Endothelial cell of umbilical vein (primary cell): Measurements from ENCODE around the gene CAPN5. TPM values are rescaled to one million over a fixed set of nuclear protein-coding genes. Genes with fewer than 3 reads are reported as not detected.

Source experiments
- BruUV-seq: library from RNA; stranded (reverse); fragments of 400-500 nt; replicated peaks from 2 replicates; lab custom pipeline; 2021; lab: Mats Ljungman, UMichigan
- CTCF ChIA-PET: fragments of 300-600, 350-600 bp; sonication (Branson Sonifier 250); formaldehyde crosslinking; loops from one replicate; lab custom pipeline; 2021; ENCODE audit warnings: antibody characterized with exemption, inconsistent platforms; lab: Charles Lee
- POLR2A ChIA-PET: fragments of 300-600, 350-600 bp; sonication (Branson Sonifier 250); formaldehyde crosslinking; loops from one replicate; lab custom pipeline; 2021; ENCODE audit warnings: antibody characterized with exemption, inconsistent platforms; lab: Charles Lee
- DNase-seq: peaks from one replicate; pipeline ENCODE4 v3.0.0-alpha.2; 2011; ENCODE audit warnings: low read depth, low spot score
- FAIRE-seq: peaks from 2 replicates; lab custom pipeline; 2011; peaks lifted over from hg19 to GRCh38; lab: Jason Lieb, UNC
- H2AFZ ChIP-seq: 2 replicates; pipeline ENCODE4 v1.6.0; 2012; ENCODE audit warnings: low read depth, low read length, control low read depth, inconsistent platforms
- H3K27ac ChIP-seq: 2 replicates; pipeline ENCODE4 v1.5.1; 2011; ENCODE audit warnings: low read depth, mild to moderate bottlenecking, control low read depth, low read length, moderate library complexity; ENCODE audit not compliant: insufficient read depth
- H3K27me3 ChIP-seq, 2 experiments: 2 replicates each; pipeline versions ENCODE4 v1.6.0 to v1.6.1; 2011; ENCODE audit warnings: low read length in 2 of 2, mixed read lengths in 1 of 2; ENCODE audit not compliant: control insufficient read depth in 2 of 2, insufficient read depth in 2 of 2
- H3K36me3 ChIP-seq, 2 experiments: 2 replicates in 1 of 2; 3 replicates in 1 of 2; pipeline ENCODE4 v1.5.1; 2011; ENCODE audit warnings: low read length in 2 of 2, mild to moderate bottlenecking in 1 of 2, moderate library complexity in 1 of 2; ENCODE audit not compliant: control insufficient read depth in 2 of 2, insufficient read depth in 2 of 2; ENCODE audit errors: extremely low read depth in 1 of 2
- H3K4me1 ChIP-seq: 3 replicates; pipeline ENCODE4 v1.5.1; 2011; ENCODE audit warnings: mild to moderate bottlenecking, low read length; ENCODE audit not compliant: control insufficient read depth, insufficient read depth; ENCODE audit errors: extremely low read depth
- H3K4me2 ChIP-seq: 2 replicates; pipeline ENCODE4 v1.6.1; 2011; ENCODE audit warnings: low read length, control low read depth, mixed read lengths; ENCODE audit not compliant: insufficient read depth
- H3K4me3 ChIP-seq, 3 experiments: fragments of 200-600 bp in 1 of 3; sonication (generic), shearing (Covaris generic) in 1 of 3; replicated peaks in 1 of 3; 2 replicates each; pipeline ENCODE4 v1.5.1; 2011 to 2016; ENCODE audit warnings: control low read depth in 3 of 3, low read length in 3 of 3, mild to moderate bottlenecking in 2 of 3, inconsistent platforms in 1 of 3, low read depth in 1 of 3, moderate library complexity in 1 of 3; ENCODE audit not compliant: insufficient read depth in 1 of 3
- H3K79me2 ChIP-seq: 2 replicates; pipeline ENCODE4 v1.6.0; 2012; ENCODE audit warnings: low read length, inconsistent platforms; ENCODE audit not compliant: control insufficient read depth, insufficient read depth
- H3K9ac ChIP-seq: replicated peaks from 2 replicates; pipeline ENCODE3; 2011; ENCODE audit warnings: low read length, control low read depth; ENCODE audit not compliant: insufficient read depth; ENCODE audit errors: extremely low read depth
- H3K9me1 ChIP-seq: replicated peaks from 3 replicates; pipeline ENCODE4 v1.6.0; 2011; ENCODE audit warnings: mild to moderate bottlenecking, low read length; ENCODE audit not compliant: control insufficient read depth, insufficient read depth; ENCODE audit errors: extremely low read depth
- H3K9me3 ChIP-seq: replicated peaks from 2 replicates; pipeline ENCODE4 v1.5.1; 2012; ENCODE audit warnings: low read length, inconsistent platforms; ENCODE audit not compliant: control insufficient read depth, insufficient read depth
- H4K20me1 ChIP-seq: replicated peaks from 2 replicates; pipeline ENCODE3; 2011; ENCODE audit warnings: mild to moderate bottlenecking, low read length; ENCODE audit not compliant: control insufficient read depth, insufficient read depth; ENCODE audit errors: extremely low read depth
- EZH2 ChIP-seq: IDR thresholded peaks from 2 replicates; pipeline ENCODE4 v1.6.1; 2012; ENCODE audit warnings: borderline replicate concordance, low read depth, mild to moderate bottlenecking, moderate library complexity, low read length, inconsistent platforms; ENCODE audit not compliant: severe bottlenecking
- FOS ChIP-seq: IDR thresholded peaks from 2 replicates; pipeline ENCODE4 v1.6.1; 2011; ENCODE audit warnings: mild to moderate bottlenecking, low read length, moderate library complexity, borderline replicate concordance; ENCODE audit not compliant: insufficient read depth
- GATA2 ChIP-seq: IDR thresholded peaks from 2 replicates; pipeline ENCODE4 v1.7.0; 2011; ENCODE audit warnings: low read depth, mild to moderate bottlenecking, moderate library complexity, mixed read lengths, low read length; ENCODE audit not compliant: insufficient read length, insufficient read depth
- JUN ChIP-seq: IDR thresholded peaks from 2 replicates; pipeline ENCODE4 v1.6.1; 2011; ENCODE audit warnings: borderline replicate concordance, low read depth; ENCODE audit not compliant: insufficient read length, insufficient read depth
- MYC ChIP-seq: IDR thresholded peaks from one replicate; pipeline ENCODE4 v1.6.1; 2011; ENCODE audit warnings: mild to moderate bottlenecking, low read depth, low read length
- POLR2A ChIP-seq: IDR thresholded peaks from 2 replicates; pipeline ENCODE4 v1.6.1; 2012; ENCODE audit warnings: low read depth, mild to moderate bottlenecking, control low read depth, low read length
- POLR2AphosphoS5 ChIP-seq: IDR thresholded peaks from 2 replicates; pipeline ENCODE4 v1.6.1; 2012; ENCODE audit warnings: low read depth, mild to moderate bottlenecking, control low read depth, low read length, moderate library complexity; ENCODE audit not compliant: insufficient read depth
- dilution Hi-C: fragments of 300-500 bp; cut with MboI; formaldehyde crosslinking; loops from one replicate; pipeline ENCODE4 v1.15.0; 2019; ENCODE audit warnings: low sequenced_read_pairs; ENCODE audit not compliant: extremely low pct_ligation_motif_present
- intact Hi-C: fragments of 100-400 bp; cut with micrococcal nuclease; formaldehyde crosslinking; loops from one replicate; pipeline ENCODE4 v1.10.0; 2022
- polyA plus RNA-seq, 4 experiments: library from polyadenylated mRNA; depleted of rRNA in 3 of 4; stranded (reverse) in 3 of 4; unstranded in 1 of 4; fragments of >200 nt; gene quantifications; 2 replicates each; pipeline versions ENCODE4 v1.2.1 to v1.2.3, GENCODE V29; 2011 to 2012; ENCODE audit warnings: missing spikeins in 1 of 4
- total RNA-seq: library from RNA; stranded (reverse); gene quantifications from 2 replicates; pipeline ENCODE4 v1.2.3, GENCODE V29; 2021
- TF ChIP-seq, protein P1 (sequence below): IDR thresholded peaks from 2 replicates; pipeline ENCODE4 v1.6.1; 2011; ENCODE audit not compliant: insufficient read depth, insufficient read length
- TF ChIP-seq, protein P2 (sequence below), 2 donors: IDR thresholded peaks; 1 replicate in 1 of 2; 2 replicates in 1 of 2; pipeline ENCODE4 v1.5.1; 2011; ENCODE audit warnings: low read length in 2 of 2, mild to moderate bottlenecking in 2 of 2, moderate library complexity in 2 of 2, control low read depth in 1 of 2, inconsistent platforms in 1 of 2, low read depth in 1 of 2; ENCODE audit not compliant: insufficient read depth in 1 of 2; ENCODE audit errors: extremely low read depth in 1 of 2

The CAPN5 gene
- total and polyA plus RNA-seq, 2 donors (not counting 3 experiments of a cell fraction or from before 2014, with no cell fraction given): 15.0 to 17.0 TPM

DNA sequence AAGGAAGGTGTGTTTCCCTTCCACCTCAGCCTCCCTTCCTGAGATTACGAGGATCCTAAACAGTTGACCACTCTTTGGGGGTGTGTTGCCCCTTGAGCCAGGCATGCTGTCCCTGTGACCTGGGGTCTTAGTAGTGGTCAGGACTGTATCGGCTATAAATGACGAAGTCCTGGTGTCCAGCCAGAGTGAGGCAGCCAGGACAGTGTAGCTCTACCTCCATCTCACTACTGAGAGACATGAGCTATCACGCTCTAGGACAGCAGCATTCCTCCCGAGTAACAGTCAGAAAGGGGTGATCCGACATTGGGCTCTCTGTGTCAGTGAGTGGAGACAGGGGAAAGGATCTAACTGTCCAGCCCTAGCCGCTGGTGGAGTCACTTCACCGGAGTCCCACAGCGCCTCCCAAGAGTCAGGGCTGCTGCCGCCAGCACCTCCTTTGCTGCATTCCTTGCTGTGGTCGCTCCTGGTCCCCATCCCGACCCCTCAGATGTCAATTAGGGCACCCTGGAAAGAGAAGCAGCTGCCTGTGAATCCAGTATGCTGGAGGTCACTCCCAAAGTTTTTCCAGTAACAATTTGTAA lies 35.8 kb upstream of the CAPN5 start:
- no peak overlapping the region for H3K27ac ChIP-seq
- no peak for FAIRE-seq
- no peaks in the 10 kb centered on the region for H4K20me1 ChIP-seq
- H3K4me3 ChIP-seq: no peak overlapping the region
- intact Hi-C loops (no loop called here), dilution Hi-C loops (no loop called here)
- no peaks in the 10 kb centered on the region for H3K9me3 ChIP-seq
- H3K4me2 ChIP-seq: no peak overlapping the region
- H3K36me3 ChIP-seq: no peaks in the 10 kb centered on the region
- no peak for DNase-seq
- no peaks in the 10 kb centered on the region for H3K4me1 ChIP-seq
- peaks cover 9 to 15% of the 10 kb centered on the region in 2 experiments for H3K27me3 ChIP-seq
- ChIA-PET POLR2A (no interaction called here), CTCF (interaction anchor here (4.5 kb wide), 1 partner anchor 111 kb away, joined by 18 read pairs; no protein-coding TSS in a partner anchor)
- TF ChIP-seq JUN (no peak), EZH2 (no peak), POLR2A (no peak), FOS (no peak), MYC (no peak)
- TF ChIP-seq, protein P1, sequence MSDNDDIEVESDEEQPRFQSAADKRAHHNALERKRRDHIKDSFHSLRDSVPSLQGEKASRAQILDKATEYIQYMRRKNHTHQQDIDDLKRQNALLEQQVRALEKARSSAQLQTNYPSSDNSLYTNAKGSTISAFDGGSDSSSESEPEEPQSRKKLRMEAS: no peak
- H3K79me2 ChIP-seq: no peaks in the 10 kb centered on the region
- no peak overlapping the region for H3K9ac ChIP-seq
- BruUV-seq: no TSS peak
- H2AFZ ChIP-seq: no peak overlapping the region
- no peaks in the 10 kb centered on the region for H3K9me1 ChIP-seq

DNA sequence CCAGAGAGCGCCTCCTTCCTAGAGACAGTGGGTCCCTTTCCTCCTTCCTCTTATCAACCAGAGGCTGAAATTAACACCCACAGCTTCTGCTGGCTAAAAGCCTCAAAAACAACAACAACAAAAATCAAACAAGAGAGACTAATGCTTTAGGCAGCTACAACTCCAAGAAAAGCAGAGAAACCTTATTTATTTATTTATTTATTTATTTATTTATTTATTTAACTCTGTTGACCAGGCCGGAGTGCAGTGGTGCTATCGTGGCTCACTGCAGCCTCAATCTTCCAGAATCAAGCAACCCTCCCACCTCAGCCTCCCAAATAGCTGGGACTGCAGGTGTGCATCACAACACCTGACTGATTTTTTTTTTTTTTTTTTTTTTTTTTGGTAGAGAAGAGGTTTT lies 35.2 kb upstream of the CAPN5 start:
- dilution Hi-C loops (no loop called here), intact Hi-C loops (no loop called here)
- Histone ChIP-seq H3K9me1 (no peaks in the 10 kb centered on the region), H2AFZ (no peak overlapping the region), H3K27ac (no peak overlapping the region), H3K9ac (no peak overlapping the region), H3K4me1 (no peaks in the 10 kb centered on the region), H3K27me3 (peaks cover 12 to 19% of the 10 kb centered on the region in 2 experiments), H3K36me3 (no peaks in the 10 kb centered on the region), H4K20me1 (no peaks in the 10 kb centered on the region), H3K79me2 (no peaks in the 10 kb centered on the region), H3K4me3 (no peak overlapping the region), H3K9me3 (no peaks in the 10 kb centered on the region), H3K4me2 (no peak overlapping the region)
- no peak for TF ChIP-seq JUN
- no peak for TF ChIP-seq POLR2AphosphoS5
- no peak for TF ChIP-seq FOS
- no peak for TF ChIP-seq EZH2
- TF ChIP-seq, protein P1: no peak
- TF ChIP-seq, protein P2, sequence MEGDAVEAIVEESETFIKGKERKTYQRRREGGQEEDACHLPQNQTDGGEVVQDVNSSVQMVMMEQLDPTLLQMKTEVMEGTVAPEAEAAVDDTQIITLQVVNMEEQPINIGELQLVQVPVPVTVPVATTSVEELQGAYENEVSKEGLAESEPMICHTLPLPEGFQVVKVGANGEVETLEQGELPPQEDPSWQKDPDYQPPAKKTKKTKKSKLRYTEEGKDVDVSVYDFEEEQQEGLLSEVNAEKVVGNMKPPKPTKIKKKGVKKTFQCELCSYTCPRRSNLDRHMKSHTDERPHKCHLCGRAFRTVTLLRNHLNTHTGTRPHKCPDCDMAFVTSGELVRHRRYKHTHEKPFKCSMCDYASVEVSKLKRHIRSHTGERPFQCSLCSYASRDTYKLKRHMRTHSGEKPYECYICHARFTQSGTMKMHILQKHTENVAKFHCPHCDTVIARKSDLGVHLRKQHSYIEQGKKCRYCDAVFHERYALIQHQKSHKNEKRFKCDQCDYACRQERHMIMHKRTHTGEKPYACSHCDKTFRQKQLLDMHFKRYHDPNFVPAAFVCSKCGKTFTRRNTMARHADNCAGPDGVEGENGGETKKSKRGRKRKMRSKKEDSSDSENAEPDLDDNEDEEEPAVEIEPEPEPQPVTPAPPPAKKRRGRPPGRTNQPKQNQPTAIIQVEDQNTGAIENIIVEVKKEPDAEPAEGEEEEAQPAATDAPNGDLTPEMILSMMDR (IDR thresholded peaks at IDR 0.05; ENCODE audit: extremely low read depth in 1 of 2, insufficient read depth in 1 of 2, low read depth in 1 of 2, low read length in 2 of 2): no peak
- no peak for TF ChIP-seq GATA2
- no peak for TF ChIP-seq MYC
- no peak for TF ChIP-seq POLR2A
- POLR2A ChIA-PET: no interaction called here
- DNase-seq (no peak), FAIRE-seq (no peak)
- CTCF ChIA-PET: interaction anchor here (1.2 to 4.5 kb wide), 2 partner anchors 83 to 112 kb away, joined by 3 to 18 read pairs; no protein-coding TSS in a partner anchor
- no TSS peak for BruUV-seq
